ENCODE measurements around the gene CASK. TPM values are rescaled to one million over a fixed set of nuclear protein-coding genes. Genes with fewer than 3 reads are reported as not detected.

CASK gene
- total RNA-seq, 2 experiments from 2014 or later, result 39.9 to 44.6 TPM

- DNase-seq (no peak), ATAC-seq (ENCODE audit: poor library complexity) (no peak)
- intact Hi-C loops (cut with DNase I, micrococcal nuclease), result loop anchor here in 1 of 2 experiments (10.0 kb wide), 1 partner anchor 54 kb away; the partner anchor contains the start of gene CASK
- Mint-ChIP-seq H3K36me3 (ENCODE audit: low read depth) (peaks cover 3% of the 10 kb centered on the region), H3K27me3 (no peaks in the 10 kb centered on the region), H3K9me3 (peaks cover 3% of the 10 kb centered on the region), H3K4me1 (ENCODE audit: low read depth) (peaks cover 68% of the 10 kb centered on the region), H3K4me3 (no peak overlapping the region), H3K27ac (no peak overlapping the region)
- no peak overlapping the region for H3K27ac ChIP-seq (ENCODE audit: low read depth in 1 of 2, low read length in 2 of 2)
- no peaks in the 10 kb centered on the region for H3K27me3 ChIP-seq (ENCODE audit: control insufficient read depth in 1 of 2, insufficient read depth in 2 of 2, low read length in 2 of 2)
- ChIA-PET POLR2A (no interaction called here), CTCF (no interaction called here)
- TF ChIP-seq CTCF (IDR thresholded peaks at IDR 0.05), result no peak
- H3K4me3 ChIP-seq (ENCODE audit: low read length), result no peak overlapping the region
- H3K4me1 ChIP-seq (ENCODE audit: insufficient read depth, low read length), result peaks cover 15% of the 10 kb centered on the region
- H3K36me3 ChIP-seq (ENCODE audit: insufficient read depth, low read length), result no peaks in the 10 kb centered on the region
- no peaks in the 10 kb centered on the region for H3K9me3 ChIP-seq (ENCODE audit: control insufficient read depth in 1 of 2, insufficient read depth in 1 of 2, low read length in 2 of 2)
Measured at GRCh38 chrX:41870719-41871151, 52.6 kb downstream of the CASK start.

- H3K4me1 Mint-ChIP-seq (ENCODE audit: low read depth), result peaks cover 80% of the 10 kb centered on the region
- H3K9me3 Mint-ChIP-seq, result no peaks in the 10 kb centered on the region
- peak overlapping the region; percentile 79 for H3K27ac Mint-ChIP-seq
- no peaks in the 10 kb centered on the region for H3K36me3 ChIP-seq (ENCODE audit: insufficient read depth, low read length)
- ATAC-seq (ENCODE audit: poor library complexity) (no peak), DNase-seq (peak in 3 of 14 experiments; percentile 7 to 22 (median 11))
- no peaks in the 10 kb centered on the region for H3K27me3 ChIP-seq (ENCODE audit: control insufficient read depth in 1 of 2, insufficient read depth in 2 of 2, low read length in 2 of 2)
- H3K27me3 Mint-ChIP-seq, result no peaks in the 10 kb centered on the region
- POLR2A ChIA-PET, result no interaction called here
- TF ChIP-seq CTCF (IDR thresholded peaks at IDR 0.05), result no peak
- H3K4me1 ChIP-seq (ENCODE audit: insufficient read depth, low read length), result peaks cover 15% of the 10 kb centered on the region
- peaks cover 3% of the 10 kb centered on the region for H3K36me3 Mint-ChIP-seq (ENCODE audit: low read depth)
- no peak overlapping the region for H3K4me3 Mint-ChIP-seq
- H3K27ac ChIP-seq (ENCODE audit: low read depth in 1 of 2, low read length in 2 of 2), result no peak overlapping the region
- CTCF ChIA-PET, result no interaction called here
- no peak overlapping the region for H3K4me3 ChIP-seq (ENCODE audit: low read length)
- intact Hi-C loops (cut with DNase I, micrococcal nuclease), result no loop called here
- H3K9me3 ChIP-seq (ENCODE audit: control insufficient read depth in 1 of 2, insufficient read depth in 1 of 2, low read length in 2 of 2), result no peaks in the 10 kb centered on the region
Measured at GRCh38 chrX:41868392-41868977, 54.9 kb downstream of the CASK start.

GRCh38 chrX:41863343-41864203 is 59.8 kb downstream of the CASK start:
- Mint-ChIP-seq H3K27me3 (no peaks in the 10 kb centered on the region), H3K36me3 (ENCODE audit: low read depth) (peaks cover 7% of the 10 kb centered on the region), H3K4me1 (ENCODE audit: low read depth) (peaks cover 50% of the 10 kb centered on the region), H3K9me3 (no peaks in the 10 kb centered on the region), H3K27ac (peak overlapping the region; percentile 68), H3K4me3 (peak overlapping the region; percentile 54)
- H3K4me3 ChIP-seq (ENCODE audit: low read length), result no peak overlapping the region
- CTCF ChIA-PET, result interaction anchor here (1.7 kb wide), 1 partner anchor 9 kb away, joined by 7 read pairs; no protein-coding TSS in a partner anchor
- DNase-seq (peak in 2 of 14 experiments; percentile 8 to 21), ATAC-seq (ENCODE audit: poor library complexity) (peak; percentile 34)
- TF ChIP-seq CTCF (IDR thresholded peaks at IDR 0.05), result no peak
- H3K9me3 ChIP-seq (ENCODE audit: control insufficient read depth in 1 of 2, insufficient read depth in 1 of 2, low read length in 2 of 2), result no peaks in the 10 kb centered on the region
- no peaks in the 10 kb centered on the region for H3K36me3 ChIP-seq (ENCODE audit: insufficient read depth, low read length)
- intact Hi-C loops (cut with DNase I, micrococcal nuclease), result no loop called here
- peaks cover 8% of the 10 kb centered on the region for H3K4me1 ChIP-seq (ENCODE audit: insufficient read depth, low read length)
- no peaks in the 10 kb centered on the region for H3K27me3 ChIP-seq (ENCODE audit: control insufficient read depth in 1 of 2, insufficient read depth in 2 of 2, low read length in 2 of 2)
- POLR2A ChIA-PET, result interaction anchor here (0.7 kb wide), 2 partner anchors 137 to 1818 kb away, joined by 3 read pairs; no protein-coding TSS in a partner anchor
- no peak overlapping the region for H3K27ac ChIP-seq (ENCODE audit: low read depth in 1 of 2, low read length in 2 of 2)
